Activated CD8-positive, alpha-beta memory T cell treated with anti-CD3 and anti-CD28 coated beads for 36 hours (primary cell): ENCODE measurements around the gene ARHGAP22. TPM values are rescaled to one million over a fixed set of nuclear protein-coding genes. Genes with fewer than 3 reads are reported as not detected.

Experiments used
- CTCF ChIA-PET: fragments of 350-600 bp; sonication (Branson Sonifier 250); formaldehyde crosslinking; loops from one replicate; lab custom pipeline; 2021; ENCODE audit warnings: antibody characterized with exemption; lab: Charles Lee
- POLR2A ChIA-PET: fragments of 350-600 bp; sonication (Branson Sonifier 250); formaldehyde crosslinking; loops from one replicate; lab custom pipeline; 2021; ENCODE audit warnings: antibody characterized with exemption; lab: Charles Lee
- total RNA-seq, 2 experiments: library from RNA; stranded (reverse); gene quantifications; one replicate each; pipeline ENCODE4 v1.2.3, GENCODE V29; 2021

The ARHGAP22 gene
- total RNA-seq, 2 experiments from 2014 or later = not detected

- POLR2A ChIA-PET = no interaction called here
- CTCF ChIA-PET = no interaction called here
Observed at GRCh38 chr10:48463318-48464003, 141.4 kb downstream of the ARHGAP22 start.

- CTCF ChIA-PET = no interaction called here
- POLR2A ChIA-PET = no interaction called here
Observed at GRCh38 chr10:48462482-48463020, 142.3 kb downstream of the ARHGAP22 start.

- POLR2A ChIA-PET = no interaction called here
Observed at GRCh38 chr10:48461623-48462481, 143.0 kb downstream of the ARHGAP22 start.

GRCh38 chr10:48460182-48460581 is 144.7 kb downstream of the ARHGAP22 start:
- ChIA-PET CTCF (no interaction called here), POLR2A (no interaction called here)

More at GRCh38 chr10:48461623-48462481, 143.0 kb downstream of the ARHGAP22 start:
- CTCF ChIA-PET = no interaction called here

- POLR2A ChIA-PET = no interaction called here
- CTCF ChIA-PET = no interaction called here
Observed at GRCh38 chr10:48459270-48460150, 145.4 kb downstream of the ARHGAP22 start.

- ChIA-PET CTCF (no interaction called here), POLR2A (no interaction called here)
Observed at GRCh38 chr10:48458662-48459048, 146.2 kb downstream of the ARHGAP22 start.

GRCh38 chr10:48457949-48458661 is 146.8 kb downstream of the ARHGAP22 start:
- ChIA-PET CTCF (no interaction called here), POLR2A (no interaction called here)

GRCh38 chr10:48456808-48457761 is 147.8 kb downstream of the ARHGAP22 start:
- ChIA-PET POLR2A (no interaction called here), CTCF (no interaction called here)

- ChIA-PET POLR2A (no interaction called here), CTCF (no interaction called here)
Observed at GRCh38 chr10:48456361-48456804, 148.5 kb downstream of the ARHGAP22 start.

- POLR2A ChIA-PET = no interaction called here
- CTCF ChIA-PET = no interaction called here
Observed at GRCh38 chr10:48455392-48456151, 149.3 kb downstream of the ARHGAP22 start.

- POLR2A ChIA-PET = no interaction called here
- CTCF ChIA-PET = interaction anchor here (1.2 kb wide), 1 partner anchor 10 kb away, joined by 3 read pairs; no protein-coding TSS in a partner anchor
Observed at GRCh38 chr10:48455055-48455391, 149.8 kb downstream of the ARHGAP22 start.

GRCh38 chr10:48454302-48455054 is 150.4 kb downstream of the ARHGAP22 start:
- ChIA-PET CTCF (interaction anchor here (1.2 kb wide), 1 partner anchor 10 kb away, joined by 3 read pairs; no protein-coding TSS in a partner anchor), POLR2A (no interaction called here)

GRCh38 chr10:48453451-48454301 is 151.2 kb downstream of the ARHGAP22 start:
- ChIA-PET POLR2A (no interaction called here), CTCF (interaction anchor here (1.2 kb wide), 1 partner anchor 11 kb away, joined by 3 read pairs; no protein-coding TSS in a partner anchor)

GRCh38 chr10:48452879-48453412 is 151.9 kb downstream of the ARHGAP22 start:
- CTCF ChIA-PET = no interaction called here
- POLR2A ChIA-PET = no interaction called here
